ENCODE data around the gene STPG4.

DNA sequence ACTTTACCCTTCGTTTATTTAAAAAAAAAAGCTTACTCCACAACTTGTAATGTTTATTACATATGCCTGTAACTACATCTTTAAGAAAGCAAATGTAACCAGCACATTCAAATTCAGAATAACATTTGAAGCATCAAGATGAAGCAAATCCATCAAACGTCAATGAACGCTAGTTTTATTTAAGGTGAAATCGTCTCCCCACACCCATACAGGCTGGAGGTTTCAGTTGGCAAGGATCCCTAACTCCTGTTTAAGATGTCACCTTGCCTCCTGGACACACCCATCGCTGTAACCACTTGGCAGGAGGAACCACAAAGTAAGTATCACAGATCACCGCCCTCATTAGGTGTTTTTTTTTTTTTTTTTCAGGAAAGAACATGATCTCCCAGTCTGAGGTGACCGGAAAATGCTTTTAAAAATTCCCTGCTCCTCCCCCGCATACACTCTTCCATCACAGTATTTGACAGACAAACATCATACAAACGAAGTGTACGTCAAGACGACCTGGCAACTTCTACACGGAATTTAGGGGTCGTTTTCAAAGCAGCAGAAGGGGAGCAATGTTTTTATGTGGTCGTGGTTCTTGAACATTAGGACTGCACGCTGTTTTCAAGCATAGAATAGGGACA, 19.7 kb upstream of the STPG4 start:
- no peak for TF ChIP-seq EZH2 (IDR thresholded peaks at IDR 0.05; ENCODE audit: insufficient read depth, poor library complexity, severe bottlenecking)
- no peak for TF ChIP-seq EZH2phosphoT487 (IDR thresholded peaks at IDR 0.05; ENCODE audit: insufficient read depth, low read depth)

Data from GM23248 (cell line).